Stomach (tissue), 9 donors: ENCODE results near the gene TBC1D8. TPM values are rescaled to one million over a fixed set of nuclear protein-coding genes. Genes with fewer than 3 reads are reported as not detected.
A peak's percentile ranks its signal among the peaks of the same experiment; 100 is the strongest.

Experiments used
- DNase-seq, 2 donors: peaks; one replicate each; pipeline versions ENCODE4 v3.0.0 to v3.0.0-alpha.2; 2013 to 2019
- H3K27ac ChIP-seq, 5 donors: fragments of 200-600 bp in 4 of 5; sonication (generic) in 4 of 5; one replicate each; pipeline ENCODE4 v1.5.1; 2013 to 2019; ENCODE audit warnings: mild to moderate bottlenecking in 1 of 5, moderate library complexity in 1 of 5
- H3K27me3 ChIP-seq, 3 donors: fragments of 200-600 bp; sonication (generic); one replicate each; pipeline ENCODE4 v1.5.1; 2017 to 2019; ENCODE audit warnings: mixed run types in 1 of 3
- H3K36me3 ChIP-seq, 4 donors: fragments of 200-600 bp; sonication (generic); 1 replicate in 3 of 4; 2 replicates in 1 of 4; pipeline ENCODE4 v1.5.1; 2016 to 2019
- H3K4me1 ChIP-seq, 4 donors: fragments of 200-600 bp; sonication (generic); one replicate each; pipeline ENCODE4 v1.5.1; 2016 to 2019
- H3K4me3 ChIP-seq, 4 donors: fragments of 200-600 bp; sonication (generic) in 3 of 4; one replicate each; pipeline ENCODE4 v1.5.1; 2016 to 2019; ENCODE audit warnings: mild to moderate bottlenecking in 1 of 4
- H3K9me3 ChIP-seq, 4 donors: fragments of 200-600 bp; sonication (generic); one replicate each; pipeline ENCODE4 v1.5.1; 2016 to 2019
- CTCF ChIP-seq, 7 experiments: fragments of 450-650 bp in 4 of 7; fragments of 200-600 bp in 3 of 7; sonication (generic) in 3 of 7; IDR thresholded peaks; one replicate each; pipeline ENCODE4 v1.5.1; 2016 to 2019; ENCODE audit warnings: antibody characterized with exemption in 7 of 7, control low read depth in 2 of 7, mild to moderate bottlenecking in 1 of 7
- EP300 ChIP-seq: sonication (generic); formaldehyde crosslinking; IDR thresholded peaks from one replicate; pipeline ENCODE4 v1.6.1; 2017; ENCODE audit warnings: antibody characterized with exemption
- POLR2A ChIP-seq, 4 donors: fragments of 450-650 bp; IDR thresholded peaks; one replicate each; pipeline ENCODE4 v1.6.1; 2016; ENCODE audit warnings: antibody characterized with exemption in 4 of 4, control low read depth in 2 of 4, mild to moderate bottlenecking in 1 of 4, moderate library complexity in 1 of 4
- POLR2AphosphoS5 ChIP-seq, 3 donors: sonication (generic); formaldehyde crosslinking; IDR thresholded peaks; one replicate each; pipeline ENCODE4 v1.6.1; 2016; ENCODE audit warnings: antibody characterized with exemption in 3 of 3
- WGBS, 5 donors: extraction: QIAGEN DNeasy Blood & Tissue Kit in 3 of 5; methylation state at CpG; one replicate each; pipeline versions ENCODE4 v1.1.5 to v1.1.7; 2013 to 2018; 5-methylcytosine and 5-hydroxymethylcytosine counted together
- intact Hi-C: fragments of 100-400 bp; cut with DNase I; formaldehyde crosslinking; loops from one replicate; pipeline ENCODE4 v1.15.1; 2023; ENCODE audit warnings: low total_unique reads
- polyA plus RNA-seq, 3 donors: library from polyadenylated mRNA; stranded (reverse); fragments of 200-250 nt; gene quantifications; one replicate each; pipeline ENCODE4 v1.2.3, GENCODE V29; 2013
- total RNA-seq, 5 donors: library from RNA; depleted of rRNA; stranded (reverse); fragments of >200 nt; gene quantifications; one replicate each; pipeline versions ENCODE4 v1.1.0 to v1.2.3, GENCODE V29; 2014 to 2016
- donor health status: healthy with polysubstance abuse.
- donor health status: Bipolar disorder and iron deficiency.
- donor health status: healthy.

TBC1D8 gene
- total and polyA plus RNA-seq, 8 donors: 9.9 to 179 (median 74.9) TPM

- peaks cover 0 to 14% (median 0%) of the 10 kb centered on the region in 4 donors for H3K4me1 ChIP-seq
- TF ChIP-seq POLR2A (IDR thresholded peaks at IDR 0.05) (no peak), POLR2AphosphoS5 (IDR thresholded peaks at IDR 0.05) (no peak), EP300 (no peak), CTCF (IDR thresholded peaks at IDR 0.05) (no peak)
- intact Hi-C loops: no loop called here
- H3K36me3 ChIP-seq: peaks cover 21 to 97% (median 88%) of the 10 kb centered on the region in 4 donors
- peak overlapping the region in 1 of 5 donors; percentile 62 for H3K27ac ChIP-seq
- H3K4me3 ChIP-seq: no peak overlapping the region
- WGBS, 5 donors: 84 to 96% (median 92%) methylated on average over 2 to 6 of the region's 6 CpGs
- no peaks in the 10 kb centered on the region for H3K27me3 ChIP-seq
- no peak for DNase-seq
- H3K9me3 ChIP-seq: no peaks in the 10 kb centered on the region
These were observed 175.1 kb downstream of the TBC1D8 start for GRCh38 chr2:100976061-100976460.

GRCh38 chr2:100975521-100975785, 175.7 kb downstream of the TBC1D8 start:
- 94 to 97% (median 96%) methylated on average over 7 of the region's 7 CpGs for WGBS, 5 donors
- DNase-seq: no peak
- TF ChIP-seq CTCF (IDR thresholded peaks at IDR 0.05) (no peak), POLR2AphosphoS5 (IDR thresholded peaks at IDR 0.05) (no peak), POLR2A (IDR thresholded peaks at IDR 0.05) (no peak), EP300 (no peak)
- Histone ChIP-seq H3K27ac (no peak overlapping the region), H3K4me1 (peaks cover 0 to 14% (median 0%) of the 10 kb centered on the region in 4 donors), H3K9me3 (no peaks in the 10 kb centered on the region), H3K4me3 (no peak overlapping the region), H3K36me3 (peaks cover 21 to 97% (median 88%) of the 10 kb centered on the region in 4 donors), H3K27me3 (no peaks in the 10 kb centered on the region)
- intact Hi-C loops: no loop called here

- H3K9me3 ChIP-seq: no peaks in the 10 kb centered on the region
- H3K4me1 ChIP-seq: peaks cover 0 to 14% (median 0%) of the 10 kb centered on the region in 4 donors
- no peak overlapping the region for H3K27ac ChIP-seq
- H3K36me3 ChIP-seq: peaks cover 21 to 97% (median 91%) of the 10 kb centered on the region in 4 donors
- intact Hi-C loops: no loop called here
- no peaks in the 10 kb centered on the region for H3K27me3 ChIP-seq
- 89 to 95% (median 92%) methylated on average over 20 to 22 of the region's 22 CpGs for WGBS, 5 donors
- no peak overlapping the region for H3K4me3 ChIP-seq
- no peak for DNase-seq
- no peak for TF ChIP-seq EP300
These were observed 176.3 kb downstream of the TBC1D8 start for GRCh38 chr2:100974712-100975520.

GRCh38 chr2:100972452-100972851, 178.7 kb downstream of the TBC1D8 start:
- WGBS, 5 donors: 79 to 91% (median 90%) methylated on average over 6 to 7 of the region's 7 CpGs
- DNase-seq: no peak
- no peak for TF ChIP-seq CTCF (IDR thresholded peaks at IDR 0.05)
- no peak for TF ChIP-seq POLR2AphosphoS5 (IDR thresholded peaks at IDR 0.05)
- TF ChIP-seq EP300: no peak
- no peak for TF ChIP-seq POLR2A (IDR thresholded peaks at IDR 0.05)
- H3K27me3 ChIP-seq: no peaks in the 10 kb centered on the region
- H3K4me1 ChIP-seq: peaks cover 0 to 4% (median 0%) of the 10 kb centered on the region in 4 donors
- no peak overlapping the region for H3K27ac ChIP-seq
- intact Hi-C loops: no loop called here
- H3K9me3 ChIP-seq: no peaks in the 10 kb centered on the region
- H3K36me3 ChIP-seq: peaks cover 22 to 100% (median 99%) of the 10 kb centered on the region in 4 donors
- no peak overlapping the region for H3K4me3 ChIP-seq

- Histone ChIP-seq H3K27ac (no peak overlapping the region), H3K4me1 (no peaks in the 10 kb centered on the region), H3K36me3 (peaks cover 19 to 93% (median 89%) of the 10 kb centered on the region in 4 donors), H3K4me3 (no peak overlapping the region), H3K27me3 (no peaks in the 10 kb centered on the region), H3K9me3 (no peaks in the 10 kb centered on the region)
- 91 to 95% (median 92%) methylated on average over 9 of the region's 9 CpGs for WGBS, 5 donors
- DNase-seq: no peak
- TF ChIP-seq POLR2AphosphoS5 (IDR thresholded peaks at IDR 0.05) (no peak), POLR2A (IDR thresholded peaks at IDR 0.05) (no peak), EP300 (no peak), CTCF (IDR thresholded peaks at IDR 0.05) (no peak)
- intact Hi-C loops: no loop called here
These were observed 180.0 kb downstream of the TBC1D8 start for GRCh38 chr2:100971221-100971620.
